ENCODE data around the gene PRDM5. TPM values are rescaled to one million over a fixed set of nuclear protein-coding genes. Genes with fewer than 3 reads are reported as not detected.

Gene PRDM5
- total and polyA plus RNA-seq, 3 donors from 2014 or later: 8.2 to 21.9 (median 19.1) TPM

DNA sequence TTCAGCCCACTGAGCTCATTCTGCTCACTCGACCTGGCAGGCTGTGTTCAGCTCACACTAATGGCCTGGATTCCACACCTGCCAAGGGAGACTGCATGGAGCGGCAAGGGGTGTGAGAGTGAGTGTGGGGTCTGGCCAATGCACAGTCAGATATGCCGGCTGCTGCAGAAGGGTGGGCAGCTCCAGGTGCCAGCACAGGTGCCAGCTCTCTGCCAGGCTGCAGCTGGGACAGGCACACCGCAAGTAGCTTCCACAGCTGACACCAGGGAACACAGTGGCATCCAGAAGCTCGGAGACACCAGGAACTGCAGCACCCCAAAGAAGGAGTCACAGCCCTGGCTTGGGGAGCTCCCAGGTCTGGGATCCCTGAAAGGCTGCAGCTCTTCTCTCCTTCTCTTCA is 83.7 kb downstream of the PRDM5 start:
- Histone ChIP-seq H3K27ac (no peak overlapping the region), H3K4me1 (no peaks in the 10 kb centered on the region), H3K36me3 (ENCODE audit: low read depth, missing control alignments) (no peaks in the 10 kb centered on the region), H3K27me3 (no peaks in the 10 kb centered on the region), H3K9me3 (no peaks in the 10 kb centered on the region), H3K4me3 (no peak overlapping the region)
- no peak for DNase-seq
- 96% methylated on average over 3 to 5 of the region's 5 CpGs for WGBS, 2 donors
- intact Hi-C loops (cut with DNase I; ENCODE audit: low total_unique reads): no loop called here
- TF ChIP-seq, protein P1, sequence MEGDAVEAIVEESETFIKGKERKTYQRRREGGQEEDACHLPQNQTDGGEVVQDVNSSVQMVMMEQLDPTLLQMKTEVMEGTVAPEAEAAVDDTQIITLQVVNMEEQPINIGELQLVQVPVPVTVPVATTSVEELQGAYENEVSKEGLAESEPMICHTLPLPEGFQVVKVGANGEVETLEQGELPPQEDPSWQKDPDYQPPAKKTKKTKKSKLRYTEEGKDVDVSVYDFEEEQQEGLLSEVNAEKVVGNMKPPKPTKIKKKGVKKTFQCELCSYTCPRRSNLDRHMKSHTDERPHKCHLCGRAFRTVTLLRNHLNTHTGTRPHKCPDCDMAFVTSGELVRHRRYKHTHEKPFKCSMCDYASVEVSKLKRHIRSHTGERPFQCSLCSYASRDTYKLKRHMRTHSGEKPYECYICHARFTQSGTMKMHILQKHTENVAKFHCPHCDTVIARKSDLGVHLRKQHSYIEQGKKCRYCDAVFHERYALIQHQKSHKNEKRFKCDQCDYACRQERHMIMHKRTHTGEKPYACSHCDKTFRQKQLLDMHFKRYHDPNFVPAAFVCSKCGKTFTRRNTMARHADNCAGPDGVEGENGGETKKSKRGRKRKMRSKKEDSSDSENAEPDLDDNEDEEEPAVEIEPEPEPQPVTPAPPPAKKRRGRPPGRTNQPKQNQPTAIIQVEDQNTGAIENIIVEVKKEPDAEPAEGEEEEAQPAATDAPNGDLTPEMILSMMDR (IDR thresholded peaks at IDR 0.05): no peak
- no peak for TF ChIP-seq POLR2A (IDR thresholded peaks at IDR 0.05)

- no peak for TF ChIP-seq POLR2A (IDR thresholded peaks at IDR 0.05)
- TF ChIP-seq, protein P1 (IDR thresholded peaks at IDR 0.05): no peak
- Histone ChIP-seq H3K36me3 (ENCODE audit: low read depth, missing control alignments) (no peaks in the 10 kb centered on the region), H3K4me3 (no peak overlapping the region), H3K4me1 (no peaks in the 10 kb centered on the region), H3K27me3 (no peaks in the 10 kb centered on the region), H3K9me3 (no peaks in the 10 kb centered on the region), H3K27ac (no peak overlapping the region)
- DNase-seq: no peak
- intact Hi-C loops (cut with DNase I; ENCODE audit: low total_unique reads): no loop called here
- 93 to 94% methylated on average over 1 of the region's 1 CpG for WGBS, 2 donors
Observed at GRCh38 chr4:120837656-120838055, 84.9 kb downstream of the PRDM5 start.

GRCh38 chr4:120835342-120835741 is 87.2 kb downstream of the PRDM5 start:
- Histone ChIP-seq H3K9me3 (no peaks in the 10 kb centered on the region), H3K27me3 (no peaks in the 10 kb centered on the region), H3K4me3 (no peak overlapping the region), H3K4me1 (no peaks in the 10 kb centered on the region), H3K36me3 (ENCODE audit: low read depth, missing control alignments) (no peaks in the 10 kb centered on the region), H3K27ac (no peak overlapping the region)
- intact Hi-C loops (cut with DNase I; ENCODE audit: low total_unique reads): no loop called here
- 75 to 91% methylated on average over 1 of the region's 1 CpG for WGBS, 2 donors
- no peak for DNase-seq
- TF ChIP-seq, protein P1 (IDR thresholded peaks at IDR 0.05): no peak
- TF ChIP-seq POLR2A (IDR thresholded peaks at IDR 0.05): no peak

DNA sequence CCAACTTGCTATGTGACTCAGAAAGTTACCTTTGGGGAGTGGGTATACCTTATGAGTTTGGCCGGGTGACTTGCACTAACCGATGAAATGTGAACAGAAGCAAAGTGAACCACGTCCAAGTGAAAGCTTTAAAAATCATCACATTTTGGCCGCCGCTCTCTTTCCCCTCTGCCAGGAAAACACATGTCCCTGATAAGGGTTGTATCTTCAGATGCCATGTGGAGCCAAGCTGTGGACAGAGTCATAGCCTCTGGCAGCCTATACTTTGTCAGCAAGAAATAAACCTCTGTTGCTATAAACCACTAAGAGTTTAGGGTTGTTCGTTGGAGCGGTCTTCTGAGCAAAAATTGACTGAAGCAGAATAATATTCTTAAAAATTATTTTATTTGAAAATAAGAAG is 92.3 kb downstream of the PRDM5 start:
- DNase-seq: peak; percentile 15
- H3K36me3 ChIP-seq (ENCODE audit: low read depth, missing control alignments): no peaks in the 10 kb centered on the region
- no peaks in the 10 kb centered on the region for H3K4me1 ChIP-seq
- H3K4me3 ChIP-seq: no peak overlapping the region
- no peaks in the 10 kb centered on the region for H3K9me3 ChIP-seq
- 56 to 57% methylated on average over 7 of the region's 7 CpGs for WGBS, 2 donors
- intact Hi-C loops (cut with DNase I; ENCODE audit: low total_unique reads): no loop called here
- no peaks in the 10 kb centered on the region for H3K27me3 ChIP-seq
- no peak overlapping the region for H3K27ac ChIP-seq
- TF ChIP-seq, protein P1 (IDR thresholded peaks at IDR 0.05): no peak
- TF ChIP-seq POLR2A (IDR thresholded peaks at IDR 0.05): no peak

DNA sequence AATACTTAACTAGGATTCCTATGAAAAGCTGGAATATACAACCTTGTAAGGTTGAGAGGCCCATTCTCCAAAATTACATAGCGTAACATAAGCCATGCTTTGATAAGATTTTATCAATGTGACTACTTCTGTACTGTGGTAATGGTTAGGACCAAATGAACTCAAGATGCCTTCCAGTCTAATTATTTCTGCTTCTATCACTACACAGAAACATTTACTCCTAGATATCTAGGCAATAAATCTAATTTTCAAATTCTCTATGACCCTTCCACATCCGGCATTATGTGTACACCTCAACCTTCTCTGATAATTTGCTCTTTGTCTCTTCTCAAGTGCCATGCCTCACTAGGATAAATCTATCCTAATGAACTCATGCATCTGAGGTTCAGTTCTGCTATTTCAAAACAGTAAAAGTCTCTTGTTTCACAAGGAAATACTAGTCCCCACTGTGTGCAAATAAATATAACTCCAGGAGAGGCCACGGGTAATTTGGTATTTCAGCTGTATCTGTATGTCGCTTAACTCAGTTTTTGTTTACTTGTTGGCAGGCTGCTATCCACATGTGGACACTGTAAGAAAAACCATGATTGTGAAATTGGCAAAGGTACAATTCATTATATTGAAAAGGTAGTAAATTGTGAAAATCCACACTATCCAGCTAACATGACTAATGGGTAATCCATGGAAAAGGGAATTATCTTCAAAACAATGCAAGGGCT is 93.3 kb downstream of the PRDM5 start:
- H3K4me3 ChIP-seq: no peak overlapping the region
- WGBS, 2 donors: 83 to 86% methylated on average over 4 of the region's 4 CpGs
- H3K36me3 ChIP-seq (ENCODE audit: low read depth, missing control alignments): no peaks in the 10 kb centered on the region
- no peak for DNase-seq
- H3K4me1 ChIP-seq: no peaks in the 10 kb centered on the region
- TF ChIP-seq, protein P1 (IDR thresholded peaks at IDR 0.05): no peak
- no peak for TF ChIP-seq POLR2A (IDR thresholded peaks at IDR 0.05)
- H3K27me3 ChIP-seq: no peaks in the 10 kb centered on the region
- intact Hi-C loops (cut with DNase I; ENCODE audit: low total_unique reads): no loop called here
- no peaks in the 10 kb centered on the region for H3K9me3 ChIP-seq
- H3K27ac ChIP-seq: no peak overlapping the region

Data from testis (tissue), 3 donors.